HepG2 (cell line): ENCODE results near the gene CRLF1. TPM values are rescaled to one million over a fixed set of nuclear protein-coding genes. Genes with fewer than 3 reads are reported as not detected.
A peak's percentile ranks its signal among the peaks of the same experiment; 100 is the strongest.

Experiments used
- ATAC-seq: fragments of 200-7000 bp; cut with Tn5 transposase; 3 replicates; pipeline ENCODE4 v1.9.1; 2020; ENCODE audit warnings: mild to moderate bottlenecking, moderate library complexity
- BruUV-seq: library from RNA; stranded (reverse); fragments of 400-500 nt; replicated peaks from 2 replicates; lab custom pipeline; 2021; lab: Mats Ljungman, UMichigan
- CTCF ChIA-PET: fragments of 300-600 bp; formaldehyde crosslinking; extraction: SDS; loops from one replicate; lab custom pipeline; 2021; ENCODE audit warnings: low total read pairs, inconsistent platforms, low intra/inter-chr PET ratio; lab: Yijun Ruan, JAX
- POLR2A ChIA-PET: fragments of 350-600 bp; sonication (Branson Sonifier 250); formaldehyde crosslinking; loops from one replicate; lab custom pipeline; 2020; ENCODE audit warnings: antibody characterized with exemption, inconsistent platforms; lab: Yijun Ruan, JAX
- DNase-seq: peaks from one replicate; pipeline ENCODE4 v3.0.0-alpha.2; 2015; ENCODE audit warnings: low spot score
- FAIRE-seq: peaks from 3 replicates; lab custom pipeline; 2011; peaks lifted over from hg19 to GRCh38; lab: Jason Lieb, UNC
- H2AFZ ChIP-seq: one replicate; pipeline ENCODE4 v1.6.1; 2011; ENCODE audit warnings: low read length, inconsistent platforms
- H3K27ac ChIP-seq: fragments of 300-600 bp; 3 replicates; pipeline ENCODE4 v1.8.0; 2011; ENCODE audit warnings: mixed run types, mild to moderate bottlenecking, mixed read lengths, low read length, inconsistent platforms; ENCODE audit not compliant: insufficient read depth; ENCODE audit errors: extremely low read length
- H3K27me3 ChIP-seq, 2 experiments: fragments of 200-600 bp in 1 of 2; 2 replicates in 1 of 2; 3 replicates in 1 of 2; pipeline versions ENCODE4 v1.6.0 to v1.8.0; 2011; ENCODE audit warnings: low read length in 2 of 2, mild to moderate bottlenecking in 2 of 2, moderate library complexity in 2 of 2, inconsistent platforms in 1 of 2; ENCODE audit not compliant: insufficient read depth in 2 of 2, control insufficient read depth in 1 of 2
- H3K36me3 ChIP-seq, 2 experiments: fragments of 200-600 bp in 1 of 2; replicated peaks in 1 of 2; 2 replicates in 1 of 2; 3 replicates in 1 of 2; pipeline versions ENCODE4 v1.5.1 to v1.8.0; 2011; ENCODE audit warnings: low read length in 2 of 2, inconsistent platforms in 1 of 2; ENCODE audit not compliant: insufficient read depth in 2 of 2, control insufficient read depth in 1 of 2
- H3K4me1 ChIP-seq: 2 replicates; pipeline ENCODE4 v1.5.1; 2012; ENCODE audit warnings: low read length, inconsistent platforms; ENCODE audit not compliant: insufficient read depth
- H3K4me2 ChIP-seq: 2 replicates; pipeline ENCODE4 v1.6.0; 2011; ENCODE audit warnings: low read depth, low read length, inconsistent platforms
- H3K4me3 ChIP-seq, 3 experiments: fragments of 200-600 bp in 1 of 3; sonication (generic), shearing (Covaris generic) in 1 of 3; replicated peaks in 1 of 3; 2 replicates each; pipeline ENCODE4 v1.5.1; 2011 to 2016; ENCODE audit warnings: low read length in 3 of 3, inconsistent platforms in 2 of 3, low read depth in 2 of 3, mild to moderate bottlenecking in 2 of 3, control low read depth in 1 of 3, mixed read lengths in 1 of 3; ENCODE audit not compliant: insufficient read depth in 1 of 3
- H3K79me2 ChIP-seq: one replicate; pipeline ENCODE4 v1.6.1; 2011; ENCODE audit warnings: low read length, inconsistent platforms; ENCODE audit not compliant: insufficient read depth
- H3K9ac ChIP-seq: 2 replicates; pipeline ENCODE4 v1.6.0; 2011; ENCODE audit warnings: mild to moderate bottlenecking, low read depth, low read length, inconsistent platforms; ENCODE audit not compliant: insufficient read depth
- H3K9me3 ChIP-seq: 2 replicates; pipeline ENCODE4 v1.5.1; 2012; ENCODE audit warnings: mild to moderate bottlenecking, low read length
- H4K20me1 ChIP-seq: 2 replicates; pipeline ENCODE4 v1.6.0; 2011; ENCODE audit warnings: inconsistent platforms, mild to moderate bottlenecking, low read length, moderate library complexity; ENCODE audit not compliant: insufficient read depth
- AGO2 ChIP-seq: fragments of 200-400 bp; formaldehyde crosslinking; optimal IDR thresholded peaks from 2 replicates; pipeline ENCODE3; 2017; ENCODE audit warnings: mild to moderate bottlenecking, low read depth, low read length, moderate library complexity
- POLR2A ChIP-seq, 2 experiments: IDR thresholded peaks; 2 replicates each; pipeline ENCODE4 v1.6.1; 2011; ENCODE audit warnings: low read depth in 2 of 2, low read length in 2 of 2, mild to moderate bottlenecking in 1 of 2, moderate library complexity in 1 of 2; ENCODE audit not compliant: insufficient read depth in 1 of 2
- POLR2G ChIP-seq: fragments of 200-400 bp; formaldehyde crosslinking; IDR thresholded peaks from 2 replicates; pipeline ENCODE4 v1.6.1; 2018; ENCODE audit warnings: mild to moderate bottlenecking, low read depth, low read length, moderate library complexity
- RBFOX2 ChIP-seq: fragments of 200-400 bp; formaldehyde crosslinking; IDR thresholded peaks from 2 replicates; pipeline ENCODE4 v1.6.1; 2017; ENCODE audit warnings: low read depth, mild to moderate bottlenecking, low read length
- SSRP1 ChIP-seq: IDR thresholded peaks from 2 replicates; pipeline ENCODE4 v1.6.1; 2016; ENCODE audit warnings: control low read depth
- ZNF331 ChIP-seq: sonication (generic); formaldehyde crosslinking; IDR thresholded peaks from 2 replicates; pipeline ENCODE4 v1.4.0; 2020; ENCODE audit warnings: missing genetic modification reagents
- ZNF33A ChIP-seq: sonication (generic); formaldehyde crosslinking; IDR thresholded peaks from 2 replicates; pipeline ENCODE4 v1.5.1; 2020; ENCODE audit warnings: missing genetic modification reagents, mild to moderate bottlenecking, moderate library complexity, borderline replicate concordance
- WGBS: methylation state at CpG from one replicate; pipeline ENCODE4 v1.1.6; 2017; ENCODE audit warnings: low lambda C conversion rate; 5-methylcytosine and 5-hydroxymethylcytosine counted together
- in situ Hi-C: cut with HindIII; loops from 2 replicates; pipeline ENCODE4 v1.10.0; 2017; ENCODE audit warnings: low pct_unique_long_range_greater_than_20kb; ENCODE audit not compliant: extremely low pct_ligation_motif_present
- intact Hi-C: fragments of 100-400 bp; cut with micrococcal nuclease; formaldehyde crosslinking; loops from one replicate; pipeline ENCODE4 v1.10.0; 2022; ENCODE audit not compliant: unreplicated experiment
- polyA plus RNA-seq, 8 experiments: library from polyadenylated mRNA; depleted of rRNA in 3 of 8; stranded (reverse) in 7 of 8; unstranded in 1 of 8; fragments of >200 nt; fragmentation: Illumina TruSeq in 4 of 8; extraction: Trizol in 4 of 8; gene quantifications; 2 replicates each; pipeline versions ENCODE4 v1.2.1 to v1.2.3, GENCODE V29; 2011 to 2016; ENCODE audit warnings: low read depth in 4 of 8, missing spikeins in 1 of 8, mixed read lengths in 1 of 8; ENCODE audit not compliant: insufficient read depth in 1 of 8
- total RNA-seq, 5 experiments: library from RNA; depleted of rRNA; stranded (reverse); fragments of >200 nt; fragmentation: Illumina TruSeq; extraction: Trizol; gene quantifications; 2 replicates each; pipeline ENCODE4 v1.2.3, GENCODE V29; 2016; ENCODE audit warnings: low read depth in 1 of 5

Gene CRLF1
- total and polyA plus RNA-seq, 2 of the 13 experiments (the other 11 are each of a cell fraction or from before 2014, with no cell fraction given) = 217 to 296 TPM

DNA sequence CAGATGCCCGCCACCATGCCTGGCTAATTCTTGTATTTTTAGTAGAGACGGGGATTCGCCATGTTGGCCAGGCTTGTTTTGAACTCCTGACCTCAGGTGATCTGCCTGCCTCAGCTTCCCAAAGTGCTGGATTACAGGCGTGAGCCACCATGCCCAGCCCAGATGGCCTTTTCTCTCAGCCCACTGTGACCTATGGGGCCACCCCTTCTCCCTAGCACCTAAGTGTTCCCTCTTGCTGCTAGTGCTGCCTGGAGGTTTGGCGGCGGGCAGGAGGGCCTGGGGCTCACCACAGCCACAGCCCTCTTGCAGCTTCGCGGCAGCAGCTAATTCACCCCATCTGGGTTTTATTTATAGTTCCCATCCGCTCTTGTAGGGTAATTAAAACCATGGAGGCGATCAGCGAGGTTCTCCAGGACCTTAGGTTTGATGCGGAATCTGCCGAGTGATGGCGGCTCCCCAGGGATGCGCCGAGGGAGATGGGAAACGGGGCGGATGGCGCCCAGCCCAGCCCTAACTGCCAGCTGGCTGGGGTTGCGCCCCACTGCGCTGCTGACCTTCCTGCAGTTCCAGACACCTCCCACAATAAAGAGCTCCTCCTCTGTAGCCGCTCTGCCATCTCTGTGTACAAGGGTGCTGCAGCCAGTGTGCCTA lies 14.7 kb downstream of the CRLF1 start:
- 0 out of 2 replicates have a peak, but pooled peaks cover 2% of the 10 kb centered on the region for H4K20me1 ChIP-seq
- POLR2A ChIA-PET = interaction anchor here (1.9 kb wide), 1 partner anchor 20 kb away, joined by 6 read pairs; the partner anchor contains the start of gene UBA52
- 98% methylated on average over 17 of the region's 22 CpGs for WGBS
- H3K27me3 ChIP-seq = no peaks in the 10 kb centered on the region
- CTCF ChIA-PET = no interaction called here
- intact Hi-C loops (no loop called here), in situ Hi-C loops (loop anchor here (5.0 kb wide), 1 partner anchor 85 kb away; no protein-coding TSS in a partner anchor)
- peak in 1 of 2 experiments; percentile 51; a peak in 1 of 4 replicates for TF ChIP-seq POLR2A (IDR thresholded peaks at IDR 0.05; ENCODE audit: insufficient read depth in 1 of 2, low read depth in 2 of 2, low read length in 2 of 2)
- peak; percentile 70; the same call in 1 of the 2 replicates for TF ChIP-seq SSRP1 (CRISPR knock-in tag)
- TF ChIP-seq ZNF331 = no peak
- no peak for TF ChIP-seq ZNF33A (CRISPR knock-in tag)
- peak; percentile 20; the same call in 1 of the 2 replicates for TF ChIP-seq POLR2G
- TF ChIP-seq AGO2 = peak; percentile 75
- 0 out of 2 replicates have a peak, but pooled peaks have one; percentile 36 for TF ChIP-seq RBFOX2
- DNase-seq (no peak), FAIRE-seq (no peak), ATAC-seq (no peak)
- no peak overlapping the region for H3K4me2 ChIP-seq
- H3K4me3 ChIP-seq = no peak overlapping the region
- no peaks in the 10 kb centered on the region for H3K79me2 ChIP-seq
- H3K27ac ChIP-seq = no peak overlapping the region
- H3K36me3 ChIP-seq = peaks cover 3 to 25% of the 10 kb centered on the region in 2 experiments; a peak in 4 of 5 replicates
- H3K4me1 ChIP-seq = peaks cover 21% of the 10 kb centered on the region
- BruUV-seq = no TSS peak
- H3K9ac ChIP-seq = no peak overlapping the region
- no peak overlapping the region for H2AFZ ChIP-seq
- H3K9me3 ChIP-seq = no peaks in the 10 kb centered on the region
